Right hindlimb (tissue), 1 donor: ENCODE data around the gene PTPA.

ENCODE experiments used
- DNase-seq: peaks from one replicate; pipeline ENCODE4 v3.0.0-alpha.2; 2018

The PTPA gene

DNA sequence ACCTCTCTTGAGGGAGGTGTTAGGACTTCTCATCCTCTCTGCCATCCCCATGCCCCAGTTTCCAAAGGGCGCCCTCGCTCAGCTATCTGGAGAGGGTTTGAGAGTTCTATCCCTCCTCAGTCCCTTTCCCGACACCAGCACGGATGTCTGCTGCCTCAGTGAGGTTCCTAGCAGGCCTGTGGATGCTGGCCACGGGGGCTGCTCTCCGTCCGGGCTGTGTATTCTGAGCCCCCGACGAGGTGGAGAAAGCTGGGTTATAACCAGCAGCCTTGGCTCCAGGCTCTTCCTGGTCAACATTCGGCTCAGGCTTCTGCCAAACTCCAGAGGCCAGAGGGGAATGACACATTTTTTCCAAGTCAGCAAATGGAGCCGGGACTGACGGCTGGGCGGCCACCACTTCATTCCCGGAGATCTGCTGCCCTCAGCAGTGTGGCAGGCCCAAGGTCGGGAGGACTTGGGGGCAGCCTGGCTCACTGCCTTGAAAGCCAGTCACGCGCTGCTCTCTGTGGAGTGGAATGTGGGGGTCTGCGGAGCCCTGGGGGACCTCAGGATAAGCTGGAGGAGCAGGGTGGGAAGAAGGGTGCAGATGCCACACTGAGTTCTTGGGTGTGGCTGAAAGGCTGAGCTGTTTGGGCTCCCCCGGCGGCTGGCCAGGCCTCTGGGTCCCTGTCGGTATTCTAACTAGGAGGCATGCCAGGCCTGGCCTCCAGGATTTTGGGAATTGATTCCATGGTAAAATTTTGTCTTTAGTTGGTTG lies 27.4 kb downstream of the PTPA start:
- peak; percentile 81 for DNase-seq

DNA sequence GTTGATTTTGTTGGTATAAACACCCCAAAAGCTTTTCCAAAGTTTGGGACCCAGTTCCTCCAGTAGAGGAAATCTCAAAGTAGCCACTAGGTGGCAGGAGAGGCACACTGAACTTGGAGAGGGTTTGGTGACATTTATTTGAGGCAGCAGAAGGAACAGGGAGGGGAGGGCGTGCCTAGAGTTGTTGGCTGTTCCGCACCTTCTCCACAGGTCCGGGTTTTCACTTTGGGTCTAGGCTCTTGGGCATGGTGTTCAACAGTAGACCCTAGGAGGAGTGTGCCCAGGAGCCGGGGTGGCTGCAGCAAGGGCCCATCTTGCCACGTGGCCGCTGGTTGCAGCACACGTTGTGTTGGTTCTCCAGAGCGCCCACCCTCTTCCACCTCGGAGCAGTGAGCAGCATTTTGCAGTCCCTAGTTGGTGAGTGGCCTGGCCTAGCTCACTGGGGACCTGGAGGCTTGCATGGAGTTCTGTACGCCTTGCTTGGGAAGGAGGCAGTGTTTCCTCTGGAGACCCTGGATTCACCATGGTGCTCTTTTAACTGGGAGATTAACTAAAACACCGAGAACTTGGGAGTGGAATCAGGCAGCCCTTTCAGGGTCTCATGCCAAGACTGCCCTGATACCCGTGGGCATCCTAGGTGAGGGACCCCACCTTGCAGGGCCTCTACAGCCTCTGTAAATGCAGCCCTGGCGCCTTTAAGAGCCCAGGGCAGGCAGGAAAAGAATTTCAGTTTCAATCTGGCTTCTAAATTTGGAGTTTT lies 28.2 kb downstream of the PTPA start:
- peak; percentile 92 for DNase-seq

DNA sequence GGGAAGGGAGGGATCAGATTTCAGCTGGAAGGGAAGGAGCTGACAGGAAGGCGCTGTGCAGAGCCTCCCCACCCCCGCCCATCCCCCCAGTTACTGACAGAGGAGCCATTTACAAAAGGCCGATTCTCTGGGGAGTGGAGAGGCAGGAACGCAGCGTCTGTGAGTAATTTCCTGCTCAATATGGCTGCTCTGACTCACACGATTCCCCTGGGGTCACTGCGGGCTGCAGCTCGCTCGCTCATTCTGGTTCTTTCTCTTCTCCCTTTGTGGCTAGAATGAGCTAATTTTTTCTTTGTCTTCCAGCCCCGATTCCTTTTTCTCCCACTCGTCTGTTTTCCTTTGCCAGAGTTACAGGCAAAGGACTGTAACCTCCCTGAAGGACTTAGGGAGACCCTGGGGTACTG lies 28.8 kb downstream of the PTPA start:
- DNase-seq, result peak; percentile 98

DNA sequence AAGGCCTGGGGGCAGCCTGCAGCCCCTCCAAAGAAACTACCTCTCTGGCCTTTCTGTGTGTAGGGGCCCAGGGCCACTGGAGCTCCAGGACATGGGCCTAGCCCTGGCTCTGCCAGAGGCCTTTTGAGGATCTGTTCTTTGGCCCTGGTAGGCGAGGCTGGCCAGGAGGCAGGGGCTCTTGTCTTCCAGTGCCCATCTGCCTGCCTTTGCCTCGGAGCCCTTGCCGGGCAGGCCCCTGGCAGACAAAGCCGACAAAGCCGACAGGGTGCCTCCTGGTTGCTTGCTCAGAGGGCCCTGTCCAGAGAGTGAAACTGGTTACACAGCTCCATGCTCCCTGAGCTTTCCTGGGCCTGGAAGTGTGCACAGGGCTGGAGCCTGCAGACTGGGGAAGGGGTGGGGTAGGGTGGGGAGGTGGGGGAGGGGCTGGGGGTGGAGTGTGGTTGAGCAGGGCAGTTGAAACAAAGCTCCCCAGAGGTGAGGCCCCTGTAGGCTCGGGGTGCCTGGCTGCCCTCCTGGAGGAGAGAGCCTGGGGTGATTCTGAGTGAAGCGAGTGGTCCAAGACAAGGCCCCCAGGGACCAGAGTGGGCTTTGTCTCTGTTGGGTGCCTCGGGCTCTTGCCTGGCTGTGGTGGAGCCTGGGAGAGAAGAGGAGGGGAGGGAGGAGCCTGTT lies 29.3 kb downstream of the PTPA start:
- DNase-seq, result peak; percentile 74

DNA sequence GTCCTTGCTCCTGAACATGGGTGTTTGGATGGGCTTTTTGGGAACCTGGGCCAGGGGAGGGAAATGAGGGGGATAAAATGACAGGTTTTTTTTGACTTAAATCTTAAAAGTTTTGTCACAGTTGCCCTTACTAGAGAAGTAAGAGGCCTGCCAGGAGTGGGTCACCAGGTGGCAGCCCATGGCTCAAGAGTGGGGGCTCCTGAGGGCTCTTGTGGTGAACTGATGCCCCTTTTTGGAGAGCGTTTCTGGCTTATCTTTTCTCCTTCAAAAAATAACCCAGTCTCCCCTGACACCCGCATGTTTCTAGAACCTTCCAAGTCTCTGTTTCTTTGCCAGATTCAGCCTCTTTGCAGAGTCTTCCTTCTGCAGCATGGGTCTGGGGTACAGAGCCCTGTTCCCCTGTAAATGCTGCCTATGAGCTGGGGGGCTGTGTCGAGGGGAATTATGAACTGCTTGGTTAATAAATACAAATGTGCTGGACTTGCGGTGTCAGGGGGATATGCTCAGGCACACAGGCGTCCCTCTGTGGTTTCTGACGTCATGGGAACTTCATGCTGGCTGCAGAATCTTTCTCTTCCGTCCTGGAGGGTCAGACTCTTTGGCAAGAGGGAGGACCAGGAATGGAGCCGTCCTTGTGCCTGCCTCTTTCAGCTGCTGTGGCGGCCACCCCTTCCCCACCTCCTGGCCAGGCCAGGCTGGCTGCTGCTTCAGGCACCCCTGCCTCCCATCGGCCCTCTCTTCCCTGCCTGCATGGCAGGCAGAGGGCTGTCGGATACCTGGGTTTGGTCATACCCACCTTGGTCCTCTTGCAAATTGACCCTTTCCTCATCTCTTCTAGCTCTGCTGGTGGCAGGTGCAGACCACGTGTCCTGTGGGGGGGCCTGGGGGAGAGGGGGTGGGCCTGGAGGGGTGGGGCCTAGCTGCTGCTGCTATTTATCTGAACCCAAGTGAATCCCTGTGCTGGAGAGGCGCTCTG lies 30.1 kb downstream of the PTPA start:
- peak; percentile 82 for DNase-seq

DNA sequence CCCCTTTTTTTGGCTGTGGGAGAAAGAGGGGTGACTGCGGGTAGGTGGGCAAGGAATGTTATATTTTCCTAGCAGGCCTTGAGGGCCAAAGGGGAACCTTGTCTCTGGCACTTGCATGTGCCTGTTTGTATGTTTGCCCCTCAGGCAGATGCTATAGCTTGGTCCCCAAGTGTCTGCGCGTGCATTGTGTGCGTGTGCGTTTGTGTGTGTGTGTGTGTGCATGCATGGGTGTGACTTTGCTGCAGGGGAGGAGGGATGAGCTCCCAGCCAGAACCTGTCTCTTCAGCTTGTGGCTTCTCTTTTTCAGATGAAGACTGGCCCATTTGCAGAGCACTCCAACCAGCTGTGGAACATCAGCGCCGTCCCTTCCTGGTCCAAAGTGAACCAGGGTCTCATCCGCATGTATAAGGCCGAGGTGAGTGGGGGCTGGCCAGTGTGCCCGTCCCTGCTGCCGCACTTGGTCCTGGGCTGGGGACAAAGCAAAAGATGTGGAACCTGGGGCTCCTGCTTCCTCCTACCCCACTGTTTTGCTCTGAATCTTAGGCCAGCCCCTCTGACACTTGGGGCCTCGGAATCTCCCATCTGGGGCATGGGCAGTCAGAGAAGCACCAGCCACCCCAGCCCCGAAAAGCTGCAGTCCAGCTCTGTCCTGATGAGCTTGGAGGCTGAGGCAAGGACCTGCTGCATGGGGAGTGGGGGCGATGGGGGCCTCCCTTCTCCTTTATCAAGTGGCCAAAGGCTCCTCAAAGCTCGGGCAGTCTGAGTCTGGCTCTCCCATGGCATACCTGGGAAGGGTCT lies 31.1 kb downstream of the PTPA start:
- no peak for DNase-seq

DNA sequence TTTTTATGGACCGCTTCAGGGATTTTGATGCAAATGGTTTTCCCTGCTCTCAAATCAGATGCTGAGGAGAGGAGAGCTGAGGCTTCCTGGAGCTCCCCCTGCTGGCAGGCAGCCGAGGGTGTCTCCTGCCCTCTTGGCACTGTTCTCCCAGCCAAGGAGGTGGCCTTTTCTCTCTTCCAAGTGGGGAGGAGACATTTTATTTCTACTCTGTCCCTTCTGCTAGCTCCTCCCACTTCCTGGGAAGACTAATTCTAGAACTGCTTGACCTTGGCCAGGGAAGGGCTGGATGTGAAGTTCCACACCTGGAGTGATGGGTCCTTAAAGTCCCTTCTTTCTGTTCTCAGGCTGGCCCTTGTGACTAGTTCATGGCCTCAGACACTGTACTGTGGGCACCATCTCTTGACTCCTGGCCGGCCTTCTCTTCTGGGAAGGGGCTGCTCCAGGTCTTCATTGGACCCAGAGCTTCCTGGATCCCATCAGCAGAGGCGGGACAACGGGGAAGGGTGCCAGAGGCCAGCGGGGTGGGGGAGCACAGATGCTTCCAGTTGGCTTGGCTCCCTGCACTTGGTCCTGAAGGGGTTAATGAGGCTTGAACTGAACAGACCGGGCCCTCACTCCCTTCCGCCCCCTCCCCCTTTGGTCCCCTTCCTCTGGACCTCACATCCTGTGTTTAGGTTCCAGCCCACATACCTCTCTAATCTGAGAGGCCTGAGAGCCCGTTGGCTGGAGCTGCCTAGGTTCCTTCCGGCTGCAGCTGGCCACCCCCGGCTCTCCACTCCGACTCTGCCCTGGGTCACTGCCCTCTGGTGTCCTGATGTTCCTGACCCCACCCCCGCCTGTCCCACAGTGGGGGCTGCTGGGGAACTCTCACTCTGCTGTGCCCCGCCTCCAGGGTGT lies 32.1 kb downstream of the PTPA start:
- peak; percentile 92 for DNase-seq

DNA sequence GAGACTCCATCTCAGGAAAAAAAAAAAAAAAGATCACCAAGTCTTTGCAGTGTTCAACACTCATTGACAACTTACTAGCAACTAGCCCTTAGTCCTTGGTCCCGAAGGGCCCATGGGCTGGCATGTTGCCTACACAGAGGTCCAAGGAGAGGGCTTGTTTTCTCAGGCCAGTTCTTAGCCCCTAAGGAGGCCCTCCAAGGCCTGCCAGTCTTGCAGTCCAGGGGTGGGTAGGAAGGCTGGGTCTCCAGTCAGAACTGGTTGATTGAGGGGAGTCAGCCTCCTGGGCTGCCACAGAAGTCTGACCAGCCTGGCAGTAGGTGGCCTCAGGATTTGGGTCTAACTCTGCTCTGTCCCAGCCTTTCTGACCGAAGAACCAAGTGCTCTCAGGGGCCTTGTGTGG lies 34.1 kb downstream of the PTPA start:
- no peak for DNase-seq

DNA sequence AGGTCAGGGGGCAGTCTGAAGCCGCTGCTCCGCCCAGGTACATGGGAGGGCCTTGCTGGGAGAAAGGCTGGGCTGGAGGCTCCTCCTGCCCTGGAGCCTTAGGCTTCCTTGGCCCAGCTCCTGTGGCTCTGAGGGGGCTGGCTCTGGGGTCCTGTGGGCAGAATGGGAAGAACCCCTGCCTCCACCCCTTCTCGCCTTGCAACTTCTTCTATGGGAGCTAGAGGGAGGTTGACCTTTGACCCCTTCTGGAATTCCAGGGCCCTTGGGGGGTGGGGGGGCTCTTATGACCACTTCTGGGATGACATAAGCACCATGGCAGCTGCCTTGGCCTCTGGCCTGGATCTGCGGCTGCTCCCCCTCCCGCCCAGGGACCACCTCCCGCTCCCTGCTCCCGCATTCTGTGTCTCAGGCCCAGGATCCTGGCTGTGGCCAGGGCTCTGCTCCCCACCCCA lies 34.7 kb downstream of the PTPA start:
- peak; percentile 90 for DNase-seq

DNA sequence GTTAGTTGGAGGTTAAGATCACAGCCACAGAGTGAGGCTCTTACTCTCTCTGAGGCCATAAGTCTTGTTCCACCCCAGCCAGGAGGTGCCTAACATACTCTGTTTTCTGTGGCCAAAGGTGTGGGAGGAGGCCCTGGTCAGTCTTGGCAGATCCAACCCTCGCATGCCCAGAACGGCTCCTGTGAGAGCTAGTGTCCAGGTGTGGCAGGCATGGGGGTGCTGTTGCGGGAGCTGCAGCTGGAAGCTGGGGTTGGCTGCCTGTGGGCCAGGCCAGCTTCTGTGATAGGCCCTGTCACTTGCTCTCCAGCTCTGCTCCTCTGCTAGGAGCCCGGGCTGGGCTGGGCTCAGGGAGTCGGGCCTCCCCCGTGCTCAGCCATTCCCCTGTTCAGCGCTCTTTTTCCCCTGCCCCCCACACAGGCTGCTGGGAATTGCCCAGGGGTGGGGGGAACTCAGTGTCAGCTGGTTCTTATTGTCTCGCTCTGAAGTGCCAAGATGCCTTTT lies 35.3 kb downstream of the PTPA start:
- peak; percentile 76 for DNase-seq

DNA sequence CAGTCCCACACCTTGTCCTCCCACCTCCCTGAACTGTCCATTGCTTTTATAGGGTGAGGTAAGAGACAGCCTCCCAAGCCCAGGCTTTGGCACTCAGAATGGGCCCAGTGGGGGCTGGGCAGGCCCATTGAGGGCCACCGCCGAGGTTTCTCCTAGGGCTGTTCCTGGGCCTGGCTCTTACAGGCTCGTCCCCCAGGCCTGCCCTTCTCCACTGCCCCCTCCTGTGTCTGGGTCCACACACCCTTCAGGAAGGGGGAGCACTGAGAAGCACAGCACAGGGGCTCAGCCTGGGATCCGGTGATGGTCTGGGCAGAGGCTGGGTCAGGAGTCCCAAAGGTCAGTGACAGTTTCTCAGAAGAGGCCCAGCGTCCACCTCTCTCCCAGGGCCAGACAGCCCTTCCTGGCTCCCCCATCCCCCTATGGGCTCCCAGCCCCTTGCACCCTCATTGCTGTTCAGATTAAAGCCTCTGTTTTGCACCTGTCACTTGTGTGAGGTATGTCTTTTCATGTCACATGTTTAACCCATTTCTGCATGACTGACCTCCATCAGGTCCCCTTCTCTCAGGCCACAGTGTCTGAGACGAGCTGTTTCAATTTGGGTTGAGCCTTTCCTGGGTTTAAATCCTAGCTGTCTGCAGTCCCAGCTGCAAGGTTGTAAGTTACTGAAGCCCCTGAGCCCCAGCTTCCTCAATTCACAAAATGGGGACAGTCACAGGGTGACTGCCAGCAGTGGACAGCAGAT lies 37.4 kb downstream of the PTPA start:
- no peak for DNase-seq

DNA sequence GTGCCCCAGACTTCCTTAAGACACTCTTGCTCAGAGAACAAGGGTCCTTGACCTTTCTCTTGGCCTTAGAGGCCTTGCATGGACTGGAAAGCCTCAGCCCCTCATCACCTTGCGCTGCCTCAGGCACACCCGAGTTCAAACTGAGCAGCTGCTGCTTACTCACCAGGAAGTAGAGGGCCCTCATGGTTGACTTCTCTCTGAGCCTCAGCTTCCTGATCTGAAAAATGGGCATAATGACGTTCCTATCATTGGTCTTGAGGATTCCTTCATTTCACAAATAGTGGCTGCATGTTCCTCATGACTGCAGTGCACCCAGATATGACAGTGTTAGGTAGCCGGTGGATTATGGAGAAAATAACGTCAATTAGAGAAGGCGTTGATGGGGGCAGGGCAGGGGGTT lies 38.2 kb downstream of the PTPA start:
- DNase-seq, result no peak

DNA sequence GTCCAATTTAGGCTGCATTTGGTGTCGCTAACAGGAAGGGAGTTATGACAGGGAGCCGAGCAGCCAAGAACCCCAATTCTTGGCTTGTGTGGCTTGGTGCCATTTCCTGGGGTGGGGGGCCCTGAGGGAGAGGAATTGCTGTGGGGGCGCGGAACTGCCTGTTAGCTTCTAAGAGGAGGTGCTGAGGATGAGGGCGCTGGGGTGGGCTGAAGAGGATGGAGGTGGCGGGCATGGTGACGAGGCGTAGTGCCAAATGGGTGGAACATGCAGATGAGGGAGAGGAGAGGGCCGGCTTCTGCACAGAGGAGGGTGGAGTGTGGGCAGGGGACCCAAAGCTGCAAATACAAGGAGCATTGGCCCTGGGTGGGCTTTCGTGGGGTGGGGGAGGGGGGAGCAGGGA lies 38.9 kb downstream of the PTPA start:
- no peak for DNase-seq

DNA sequence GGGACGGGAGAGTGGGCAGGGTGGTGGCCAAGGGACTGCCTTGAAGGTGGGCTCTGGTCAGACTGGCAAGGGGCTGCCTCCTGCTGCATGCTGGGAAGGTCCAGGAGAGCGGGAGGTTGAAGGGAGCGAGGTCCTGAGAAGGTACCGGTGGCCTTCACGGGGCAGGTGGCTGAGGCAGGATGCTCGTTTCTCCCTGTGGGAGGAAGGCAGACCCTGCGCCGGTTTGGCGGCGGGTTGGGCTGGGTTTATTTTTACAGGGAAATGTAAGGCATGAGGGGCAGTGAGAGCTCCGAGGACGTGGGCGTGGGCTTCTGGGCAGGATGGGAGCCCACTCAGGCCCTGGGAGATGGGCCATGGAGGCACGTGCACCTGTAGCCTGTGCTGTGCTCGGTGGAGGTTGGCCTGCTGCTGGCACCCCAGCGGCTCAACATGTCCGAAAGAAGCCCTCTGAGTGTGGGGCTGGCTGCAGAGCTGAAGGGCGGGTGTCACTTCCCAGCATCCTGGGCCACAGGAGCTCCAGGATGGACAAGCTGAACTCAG lies 39.5 kb downstream of the PTPA start:
- DNase-seq, result no peak

DNA sequence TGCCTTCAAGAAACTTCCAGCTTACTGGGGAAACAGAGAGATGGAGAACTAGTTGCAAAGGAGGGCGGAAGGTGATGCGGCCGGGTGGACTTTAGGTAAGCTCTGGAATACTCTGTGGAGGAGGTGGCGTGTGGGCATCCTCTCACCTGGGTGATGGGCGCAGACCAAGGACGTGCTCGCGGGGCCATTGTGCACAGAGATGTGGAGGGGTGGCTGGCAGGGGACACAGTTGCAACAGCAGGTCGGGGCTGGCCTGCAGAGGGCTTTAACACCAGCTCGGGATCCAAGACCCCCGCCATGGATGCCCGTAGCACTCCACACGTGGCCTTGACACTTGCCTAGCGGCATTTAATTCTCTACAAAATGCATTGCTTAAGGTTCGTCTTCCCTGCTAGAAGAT lies 40.3 kb downstream of the PTPA start:
- no peak for DNase-seq

DNA sequence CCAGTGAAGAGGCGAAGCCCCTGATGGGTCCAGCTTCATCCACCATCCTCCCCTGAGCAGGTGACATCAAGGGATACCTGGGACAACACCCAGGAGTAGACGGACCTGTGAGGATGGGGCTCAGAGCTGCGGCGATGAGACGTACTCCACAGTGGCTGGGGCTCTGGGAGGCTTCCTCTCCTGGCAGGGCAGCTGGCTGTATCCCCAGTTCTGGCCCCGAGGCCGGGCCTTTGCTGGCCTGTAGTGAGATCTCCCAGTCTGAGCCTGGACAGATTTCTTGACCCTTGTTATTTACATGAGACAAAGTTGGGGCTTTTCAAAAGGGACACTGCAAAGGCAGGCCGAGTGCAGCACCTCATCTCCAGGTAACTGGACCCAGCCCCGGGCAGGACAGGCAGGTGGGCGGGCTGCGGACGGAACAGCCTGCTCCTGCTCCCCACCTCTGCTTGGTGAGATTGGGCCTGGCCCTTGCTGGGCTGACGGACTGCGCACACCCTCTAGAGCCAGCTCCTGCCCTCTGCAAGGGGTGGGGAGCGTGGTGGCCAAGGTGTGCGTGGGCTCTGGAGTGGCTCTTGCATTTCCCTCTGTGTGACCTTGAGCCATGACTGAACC lies 43.8 kb downstream of the PTPA start:
- no peak for DNase-seq

DNA sequence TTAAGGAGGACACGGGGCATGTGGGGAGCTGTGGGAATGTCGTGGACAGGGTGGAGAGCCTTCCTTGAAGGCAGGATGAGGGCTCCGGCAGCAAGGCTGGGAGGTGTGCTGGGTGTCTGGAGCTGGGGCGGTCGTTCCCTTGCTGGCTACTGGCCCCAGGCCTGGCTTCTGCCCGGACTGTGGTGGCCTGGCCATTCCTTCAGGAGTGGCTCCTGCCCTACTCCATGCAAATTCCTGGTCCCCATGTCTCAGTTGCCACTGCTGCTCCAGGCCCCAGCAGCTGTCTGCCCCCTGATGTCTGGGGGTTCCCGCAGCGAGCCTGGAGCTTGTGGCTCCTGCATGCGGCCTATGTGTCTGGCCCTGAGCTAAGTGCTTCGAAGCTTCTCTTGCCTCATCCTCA lies 44.9 kb downstream of the PTPA start:
- no peak for DNase-seq

DNA sequence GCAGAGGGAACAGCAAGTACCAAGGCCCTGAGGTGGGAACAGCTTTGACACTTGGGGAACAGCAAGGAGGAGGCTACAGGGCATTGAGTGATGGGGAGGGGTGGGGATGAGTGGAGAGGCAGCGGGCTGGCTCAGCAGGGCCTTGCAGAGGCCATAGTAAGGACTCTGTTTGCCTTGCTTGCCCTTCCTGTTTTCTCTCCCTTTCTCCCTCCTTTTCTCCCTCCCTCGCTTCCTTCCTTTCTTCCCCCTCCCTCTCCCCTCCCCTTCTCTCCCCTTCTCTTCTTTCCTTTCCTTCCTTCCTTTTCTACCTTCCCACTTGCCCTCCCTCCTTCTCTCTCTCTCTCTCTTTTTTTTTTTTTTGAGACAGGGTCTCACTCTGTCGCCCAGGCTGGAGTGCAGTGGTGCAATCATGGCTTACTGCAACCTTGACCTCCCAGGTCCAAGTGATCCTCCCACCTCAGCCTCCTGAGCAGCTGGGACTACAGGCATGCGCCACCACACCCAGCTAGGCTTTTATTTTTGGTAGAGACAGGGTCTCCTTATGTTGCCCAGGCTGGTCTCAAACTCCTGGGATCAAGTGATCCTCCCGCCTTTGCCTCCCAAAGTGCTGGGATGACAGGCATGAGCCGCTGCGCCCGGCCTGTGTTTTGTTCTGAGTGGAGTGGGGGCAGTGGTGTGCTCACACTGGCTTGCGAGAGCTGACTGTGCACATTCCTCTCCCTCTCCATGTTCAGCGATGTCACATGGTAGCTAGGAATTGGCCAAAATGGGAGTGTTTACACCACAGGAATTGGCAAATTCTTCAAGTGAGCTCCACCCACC lies 49.7 kb downstream of the PTPA start:
- no peak for DNase-seq
